Activated T-helper 9 cell treated with anti-CD3 and anti-CD28 coated beads, Interleukin-2, amount 50 U/mL, for 16 hours (primary cell): Measurements from ENCODE around the gene PCIF1.
"Not testable (repeated sequence)": the region's sequence is repeated elsewhere in the genome, so short reads cannot be mapped to it uniquely, and the experiment has no call there.

ENCODE experiments used
- DNase-seq: peaks from one replicate; pipeline ENCODE4 v3.0.0-alpha.2; 2020; ENCODE audit warnings: low read depth

PCIF1 gene

GRCh38 chr20:45994761-45995493, 60.4 kb downstream of the PCIF1 start:
- DNase-seq = no peak

GRCh38 chr20:45995495-45996097, 61.1 kb downstream of the PCIF1 start:
- not testable (repeated sequence) for DNase-seq

- no peak for DNase-seq
Measured at GRCh38 chr20:45997187-45997586, 62.7 kb downstream of the PCIF1 start.
